Measurements from ENCODE around the gene CEP250.
"Not testable (repeated sequence)": the region's sequence is repeated elsewhere in the genome, so short reads cannot be mapped to it uniquely, and the experiment has no call there.

CEP250 gene

DNA sequence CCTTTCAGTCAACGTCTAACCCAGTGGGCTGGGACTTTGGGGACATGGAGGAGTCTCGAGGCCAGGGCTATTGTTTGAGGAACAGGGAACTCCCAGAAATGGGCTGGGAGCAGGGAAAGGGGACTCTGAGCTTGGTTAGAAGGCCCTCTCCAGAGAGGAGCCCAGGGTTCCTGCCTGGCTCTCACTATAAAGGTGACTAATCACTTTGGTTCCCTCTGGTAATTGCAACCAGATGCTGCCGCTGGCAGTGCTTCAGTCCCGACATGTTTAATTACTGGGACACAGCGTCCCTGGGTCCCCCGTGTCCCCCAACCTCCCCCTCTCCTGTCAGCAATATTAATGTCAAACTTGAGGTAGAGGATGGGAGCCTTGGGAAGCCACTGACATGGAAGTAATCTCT is 12.4 kb upstream of the CEP250 start:
- H3K4me3 ChIP-seq (ENCODE audit: low read depth, low read length), result no peak overlapping the region
- no peak for TF ChIP-seq CTCF (IDR thresholded peaks at IDR 0.05; ENCODE audit: borderline replicate concordance, insufficient read depth, low read depth, low read length)

DNA sequence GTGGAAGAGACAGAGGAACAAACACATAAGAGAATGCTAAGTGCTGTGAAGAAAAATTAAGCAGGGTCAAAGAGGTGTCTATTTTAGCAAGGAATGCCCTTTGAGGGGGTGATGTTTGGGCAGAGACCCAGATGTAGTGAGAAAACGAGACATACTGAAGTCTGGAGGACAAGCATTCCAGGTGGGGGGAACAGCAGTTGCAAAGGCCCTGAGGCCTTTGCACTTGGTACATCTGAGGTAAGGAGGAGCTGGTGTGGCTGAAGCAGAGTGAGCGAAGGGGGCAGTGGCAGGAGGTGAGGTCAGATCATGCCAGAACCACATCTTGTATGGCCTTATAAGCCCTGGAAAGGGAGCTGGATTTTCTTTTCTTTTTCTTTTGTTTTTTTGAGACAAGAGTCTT is 11.2 kb upstream of the CEP250 start:
- TF ChIP-seq CTCF (IDR thresholded peaks at IDR 0.05; ENCODE audit: borderline replicate concordance, insufficient read depth, low read depth, low read length), result no peak
- H3K4me3 ChIP-seq (ENCODE audit: low read depth, low read length), result no peak overlapping the region

- TF ChIP-seq CTCF (IDR thresholded peaks at IDR 0.05; ENCODE audit: borderline replicate concordance, insufficient read depth, low read depth, low read length), result no peak
- no peak overlapping the region for H3K4me3 ChIP-seq (ENCODE audit: low read depth, low read length)
These were observed 8.9 kb upstream of the CEP250 start for GRCh38 chr20:35446356-35447078.

DNA sequence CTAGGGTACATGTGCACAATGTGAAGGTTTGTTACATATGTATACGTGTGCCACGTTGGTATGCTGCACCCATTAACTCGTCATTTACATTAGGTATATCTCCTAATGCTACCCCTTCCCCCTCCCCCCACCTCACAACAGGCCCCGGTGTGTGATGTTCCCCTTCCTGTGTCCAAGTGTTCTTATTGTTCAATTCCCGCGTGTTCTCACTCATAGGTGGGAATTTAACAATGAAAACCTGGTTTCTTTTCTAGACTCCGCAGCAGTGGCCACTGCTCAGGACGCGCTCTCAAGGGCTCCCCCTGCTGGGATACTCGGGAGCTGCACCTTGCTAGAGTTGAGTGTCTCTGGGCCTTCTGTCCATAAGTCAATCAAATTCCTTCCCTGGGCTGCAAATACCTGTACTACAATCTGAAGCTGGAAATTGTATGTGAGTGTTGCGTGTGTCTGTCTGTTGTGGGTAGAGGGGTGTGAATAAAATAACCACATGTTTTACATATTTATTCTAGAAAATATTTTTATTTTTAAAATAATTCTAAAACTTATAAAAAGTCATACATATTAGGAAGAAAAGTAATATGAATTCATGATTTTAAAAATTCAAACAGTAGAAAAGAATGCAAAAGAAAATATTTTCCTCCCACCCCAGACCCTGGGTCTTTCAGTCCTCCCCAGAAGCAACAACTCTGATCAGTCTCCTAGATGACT is 8.2 kb upstream of the CEP250 start:
- H3K4me3 ChIP-seq (ENCODE audit: low read depth, low read length), result no peak overlapping the region
- peak; percentile 94 for TF ChIP-seq CTCF (IDR thresholded peaks at IDR 0.05; ENCODE audit: borderline replicate concordance, insufficient read depth, low read depth, low read length)

DNA sequence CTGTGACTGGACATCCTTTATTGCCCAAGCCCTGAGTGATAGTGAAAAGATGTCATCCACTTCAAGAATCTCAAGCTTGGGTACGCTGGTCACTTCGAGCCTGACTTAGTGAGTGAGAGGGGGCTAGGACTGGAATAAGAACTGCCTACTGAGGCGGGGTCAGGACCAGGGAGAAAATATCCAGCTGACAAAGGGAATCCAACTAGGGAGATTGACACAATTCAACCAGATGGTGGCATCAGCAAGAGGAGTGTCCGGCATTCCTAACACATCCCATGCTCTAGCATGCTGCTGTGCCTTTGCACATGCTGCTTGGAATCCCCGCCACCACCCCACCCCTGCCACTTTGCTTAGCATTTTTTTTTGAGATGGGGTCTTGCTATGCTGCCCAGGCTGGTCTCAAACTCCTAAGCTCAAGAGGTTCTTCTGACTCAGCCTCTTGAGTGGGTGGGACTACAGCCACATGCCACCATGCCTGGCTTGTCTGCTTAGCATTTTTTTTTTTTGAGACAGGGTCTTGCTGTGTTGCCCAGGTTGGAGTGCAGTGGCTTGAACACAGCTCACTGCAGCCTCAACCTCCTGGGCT is 6.5 kb upstream of the CEP250 start:
- no peak overlapping the region for H3K4me3 ChIP-seq (ENCODE audit: low read depth, low read length)
- no peak for TF ChIP-seq CTCF (IDR thresholded peaks at IDR 0.05; ENCODE audit: borderline replicate concordance, insufficient read depth, low read depth, low read length)

GRCh38 chr20:35449855-35450254 is 5.5 kb upstream of the CEP250 start:
- not testable (repeated sequence) for H3K4me3 ChIP-seq (ENCODE audit: low read depth, low read length)

GRCh38 chr20:35451295-35451694 is 4.1 kb upstream of the CEP250 start:
- TF ChIP-seq CTCF (IDR thresholded peaks at IDR 0.05; ENCODE audit: borderline replicate concordance, insufficient read depth, low read depth, low read length), result no peak
- H3K4me3 ChIP-seq (ENCODE audit: low read depth, low read length), result no peak overlapping the region
